Measurements from ENCODE around the gene PDCD11. TPM values are rescaled to one million over a fixed set of nuclear protein-coding genes. Genes with fewer than 3 reads are reported as not detected.

Gene PDCD11
- total RNA-seq, 2 experiments from 2014 or later: 13.3 to 16.4 TPM

- POLR2A ChIA-PET: no interaction called here
- intact Hi-C loops (cut with DNase I, micrococcal nuclease): no loop called here
- Mint-ChIP-seq H3K36me3 (ENCODE audit: low read depth) (no peaks in the 10 kb centered on the region), H3K27ac (no peak within 1 kb of the TSS), H3K4me1 (ENCODE audit: low read depth) (peaks cover 3% of the 10 kb centered on the region), H3K9me3 (no peaks in the 10 kb centered on the region), H3K27me3 (no peaks in the 10 kb centered on the region), H3K4me3 (no peak within 1 kb of the TSS)
- Histone ChIP-seq H3K4me1 (ENCODE audit: insufficient read depth, low read length) (peaks cover 22% of the 10 kb centered on the region), H3K27ac (ENCODE audit: low read depth in 1 of 2, low read length in 2 of 2) (no peak within 1 kb of the TSS), H3K9me3 (ENCODE audit: control insufficient read depth in 1 of 2, insufficient read depth in 1 of 2, low read length in 2 of 2) (peaks cover 0 to 3% of the 10 kb centered on the region in 2 experiments), H3K4me3 (ENCODE audit: low read length) (no peak within 1 kb of the TSS), H3K27me3 (ENCODE audit: control insufficient read depth in 1 of 2, insufficient read depth in 2 of 2, low read length in 2 of 2) (no peaks in the 10 kb centered on the region), H3K36me3 (ENCODE audit: insufficient read depth, low read length) (no peaks in the 10 kb centered on the region)
- no peak for ATAC-seq (ENCODE audit: poor library complexity)
- DNase-seq: peak in 1 of 14 experiments; percentile 28
- TF ChIP-seq, protein P1, sequence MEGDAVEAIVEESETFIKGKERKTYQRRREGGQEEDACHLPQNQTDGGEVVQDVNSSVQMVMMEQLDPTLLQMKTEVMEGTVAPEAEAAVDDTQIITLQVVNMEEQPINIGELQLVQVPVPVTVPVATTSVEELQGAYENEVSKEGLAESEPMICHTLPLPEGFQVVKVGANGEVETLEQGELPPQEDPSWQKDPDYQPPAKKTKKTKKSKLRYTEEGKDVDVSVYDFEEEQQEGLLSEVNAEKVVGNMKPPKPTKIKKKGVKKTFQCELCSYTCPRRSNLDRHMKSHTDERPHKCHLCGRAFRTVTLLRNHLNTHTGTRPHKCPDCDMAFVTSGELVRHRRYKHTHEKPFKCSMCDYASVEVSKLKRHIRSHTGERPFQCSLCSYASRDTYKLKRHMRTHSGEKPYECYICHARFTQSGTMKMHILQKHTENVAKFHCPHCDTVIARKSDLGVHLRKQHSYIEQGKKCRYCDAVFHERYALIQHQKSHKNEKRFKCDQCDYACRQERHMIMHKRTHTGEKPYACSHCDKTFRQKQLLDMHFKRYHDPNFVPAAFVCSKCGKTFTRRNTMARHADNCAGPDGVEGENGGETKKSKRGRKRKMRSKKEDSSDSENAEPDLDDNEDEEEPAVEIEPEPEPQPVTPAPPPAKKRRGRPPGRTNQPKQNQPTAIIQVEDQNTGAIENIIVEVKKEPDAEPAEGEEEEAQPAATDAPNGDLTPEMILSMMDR (IDR thresholded peaks at IDR 0.05): no peak
- CTCF ChIA-PET: no interaction called here
Measured at GRCh38 chr10:103458720-103459119, 62.3 kb downstream of the PDCD11 start, which contains the start of gene CALHM1. TSS of gene CALHM1 (minus strand) at chr10:103458900. CDS start at chr10:103458751, 149 bp downstream.

GRCh38 chr10:103459615-103460014 is 63.2 kb downstream of the PDCD11 start:
- Histone ChIP-seq H3K36me3 (ENCODE audit: insufficient read depth, low read length) (no peaks in the 10 kb centered on the region), H3K27me3 (ENCODE audit: control insufficient read depth in 1 of 2, insufficient read depth in 2 of 2, low read length in 2 of 2) (no peaks in the 10 kb centered on the region), H3K9me3 (ENCODE audit: control insufficient read depth in 1 of 2, insufficient read depth in 1 of 2, low read length in 2 of 2) (peaks cover 0 to 3% of the 10 kb centered on the region in 2 experiments), H3K27ac (ENCODE audit: low read depth in 1 of 2, low read length in 2 of 2) (no peak overlapping the region), H3K4me1 (ENCODE audit: insufficient read depth, low read length) (peaks cover 17% of the 10 kb centered on the region), H3K4me3 (ENCODE audit: low read length) (no peak overlapping the region)
- H3K9me3 Mint-ChIP-seq: no peaks in the 10 kb centered on the region
- DNase-seq: no peak
- TF ChIP-seq, protein P1 (IDR thresholded peaks at IDR 0.05): no peak
- CTCF ChIA-PET: no interaction called here
- H3K27me3 Mint-ChIP-seq: no peaks in the 10 kb centered on the region
- POLR2A ChIA-PET: no interaction called here
- H3K36me3 Mint-ChIP-seq (ENCODE audit: low read depth): no peaks in the 10 kb centered on the region
- H3K27ac Mint-ChIP-seq: no peak overlapping the region
- no peak overlapping the region for H3K4me3 Mint-ChIP-seq
- H3K4me1 Mint-ChIP-seq (ENCODE audit: low read depth): no peaks in the 10 kb centered on the region
- intact Hi-C loops (cut with DNase I, micrococcal nuclease): no loop called here
- ATAC-seq (ENCODE audit: poor library complexity): no peak

GRCh38 chr10:103463499-103463898 is 67.1 kb downstream of the PDCD11 start:
- TF ChIP-seq, protein P1 (IDR thresholded peaks at IDR 0.05): no peak
- peaks cover 20% of the 10 kb centered on the region for H3K4me1 ChIP-seq (ENCODE audit: insufficient read depth, low read length)
- intact Hi-C loops (cut with DNase I, micrococcal nuclease): no loop called here
- POLR2A ChIA-PET: no interaction called here
- H3K27ac Mint-ChIP-seq: no peak overlapping the region
- no peaks in the 10 kb centered on the region for H3K36me3 ChIP-seq (ENCODE audit: insufficient read depth, low read length)
- CTCF ChIA-PET: no interaction called here
- H3K9me3 ChIP-seq (ENCODE audit: control insufficient read depth in 1 of 2, insufficient read depth in 1 of 2, low read length in 2 of 2): no peaks in the 10 kb centered on the region
- no peaks in the 10 kb centered on the region for H3K27me3 ChIP-seq (ENCODE audit: control insufficient read depth in 1 of 2, insufficient read depth in 2 of 2, low read length in 2 of 2)
- H3K4me3 ChIP-seq (ENCODE audit: low read length): no peak overlapping the region
- no peaks in the 10 kb centered on the region for H3K4me1 Mint-ChIP-seq (ENCODE audit: low read depth)
- no peaks in the 10 kb centered on the region for H3K9me3 Mint-ChIP-seq
- H3K36me3 Mint-ChIP-seq (ENCODE audit: low read depth): no peaks in the 10 kb centered on the region
- no peak overlapping the region for H3K27ac ChIP-seq (ENCODE audit: low read depth in 1 of 2, low read length in 2 of 2)
- H3K4me3 Mint-ChIP-seq: no peak overlapping the region
- no peaks in the 10 kb centered on the region for H3K27me3 Mint-ChIP-seq
- ATAC-seq (ENCODE audit: poor library complexity) (no peak), DNase-seq (no peak)
